HT-29 (cell line): Measurements from ENCODE around the gene HRAS. TPM values are rescaled to one million over a fixed set of nuclear protein-coding genes. Genes with fewer than 3 reads are reported as not detected.

Experiments
- DNase-seq: peaks from one replicate; pipeline ENCODE4 v3.0.0-alpha.2; 2015; ENCODE audit warnings: low spot score
- total RNA-seq: library from RNA; depleted of rRNA; stranded (reverse); fragments of >200 nt; shearing (Covaris generic); gene quantifications from 2 replicates; pipeline ENCODE4 v1.2.3, GENCODE V29; 2014

The HRAS gene
- total RNA-seq, 1 experiment from 2014 or later, result 259 TPM

- no peak for DNase-seq
Observed at GRCh38 chr11:567629-568292, 32.4 kb upstream of the HRAS start.

DNA sequence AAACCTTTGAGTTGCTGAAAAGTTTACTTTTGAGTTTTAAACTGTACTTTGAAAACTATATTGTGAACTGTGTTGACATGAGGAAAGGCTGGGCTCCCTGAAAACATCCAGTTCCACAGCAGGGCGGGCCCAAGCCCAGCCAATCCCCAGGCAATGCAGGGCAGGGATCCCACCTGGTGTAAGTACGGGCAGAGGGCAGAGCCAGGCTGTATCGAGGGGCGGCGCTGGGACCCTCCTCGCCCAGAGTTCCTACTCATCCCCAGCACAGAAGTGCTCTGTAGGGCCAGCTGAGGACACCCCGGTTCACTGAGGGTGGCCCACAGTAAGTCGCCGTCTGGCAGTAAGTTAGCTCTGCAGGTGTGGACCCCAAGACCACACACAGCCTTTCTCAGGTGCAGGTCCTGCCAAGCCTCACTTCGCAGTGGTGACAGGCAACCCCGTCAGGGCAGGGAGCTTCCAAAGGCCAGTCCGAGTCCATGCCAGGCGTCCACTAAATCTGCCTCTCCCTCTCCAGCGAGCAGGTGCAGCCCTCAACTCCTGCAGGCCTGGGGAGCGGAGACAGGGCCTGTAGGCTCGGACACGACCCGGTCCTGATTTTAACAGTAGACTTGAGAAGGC is 31.7 kb upstream of the HRAS start:
- no peak for DNase-seq

DNA sequence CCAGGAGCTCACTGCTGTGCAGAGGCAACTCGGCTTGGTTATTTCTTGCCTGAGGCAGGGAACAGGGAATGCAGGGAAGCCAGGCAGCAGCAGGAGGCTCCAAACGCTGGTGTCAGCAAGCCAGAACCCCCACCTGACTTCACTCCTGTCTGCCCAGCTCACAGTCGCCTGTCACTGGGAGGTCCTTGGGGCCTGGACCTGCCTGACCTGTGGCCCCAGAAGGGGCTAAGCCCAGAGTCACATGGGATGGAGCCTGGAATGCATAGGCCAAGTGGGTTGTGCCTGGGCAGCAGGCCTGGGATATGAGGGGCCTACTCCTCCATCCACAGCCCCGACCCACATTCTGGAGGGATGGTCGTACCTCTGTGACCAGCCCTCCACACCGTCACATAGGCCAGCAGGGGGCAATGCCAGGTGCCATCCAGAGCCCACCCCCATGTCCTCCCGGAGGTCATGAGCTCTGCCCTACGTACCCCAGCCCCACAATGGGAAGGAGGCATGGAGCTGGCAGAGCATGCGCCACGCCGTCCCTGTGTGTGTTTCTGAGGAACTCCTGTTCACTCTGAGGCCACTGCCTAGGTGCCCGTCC is 30.6 kb upstream of the HRAS start:
- DNase-seq, result peak; percentile 54

- DNase-seq, result peak; percentile 56
Observed at GRCh38 chr11:563812-564578, 28.6 kb upstream of the HRAS start.

DNA sequence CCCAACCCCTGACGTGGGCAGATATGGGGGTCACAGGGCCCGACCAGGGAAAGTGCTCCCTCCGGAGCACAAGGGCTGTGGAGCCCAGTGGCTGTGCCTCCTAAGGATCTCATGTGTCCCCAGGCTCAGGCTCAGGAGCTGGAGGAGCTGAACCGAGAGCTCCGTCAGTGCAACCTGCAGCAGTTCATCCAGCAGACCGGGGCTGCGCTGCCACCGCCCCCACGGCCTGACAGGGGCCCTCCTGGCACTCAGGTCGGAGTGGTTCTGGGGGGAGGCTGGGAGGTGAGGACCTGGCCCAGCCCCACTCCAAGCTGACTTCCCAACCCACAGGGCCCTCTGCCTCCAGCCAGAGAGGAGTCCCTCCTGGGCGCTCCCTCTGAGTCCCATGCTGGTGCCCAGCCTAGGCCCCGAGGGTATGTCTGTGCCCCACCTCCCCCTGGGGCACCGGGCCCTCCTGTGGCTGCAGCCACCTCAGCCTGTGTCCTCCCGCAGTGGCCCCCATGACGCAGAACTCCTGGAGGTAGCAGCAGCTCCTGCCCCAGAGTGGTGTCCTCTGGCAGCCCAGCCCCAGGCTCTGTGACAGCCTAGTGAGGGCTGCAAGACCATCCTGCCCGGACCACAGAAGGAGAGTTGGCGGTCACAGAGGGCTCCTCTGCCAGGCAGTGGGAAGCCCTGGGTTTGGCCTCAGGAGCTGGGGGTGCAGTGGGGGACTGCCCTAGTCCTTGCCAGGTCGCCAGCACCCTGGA is 27.9 kb upstream of the HRAS start:
- DNase-seq, result no peak

DNA sequence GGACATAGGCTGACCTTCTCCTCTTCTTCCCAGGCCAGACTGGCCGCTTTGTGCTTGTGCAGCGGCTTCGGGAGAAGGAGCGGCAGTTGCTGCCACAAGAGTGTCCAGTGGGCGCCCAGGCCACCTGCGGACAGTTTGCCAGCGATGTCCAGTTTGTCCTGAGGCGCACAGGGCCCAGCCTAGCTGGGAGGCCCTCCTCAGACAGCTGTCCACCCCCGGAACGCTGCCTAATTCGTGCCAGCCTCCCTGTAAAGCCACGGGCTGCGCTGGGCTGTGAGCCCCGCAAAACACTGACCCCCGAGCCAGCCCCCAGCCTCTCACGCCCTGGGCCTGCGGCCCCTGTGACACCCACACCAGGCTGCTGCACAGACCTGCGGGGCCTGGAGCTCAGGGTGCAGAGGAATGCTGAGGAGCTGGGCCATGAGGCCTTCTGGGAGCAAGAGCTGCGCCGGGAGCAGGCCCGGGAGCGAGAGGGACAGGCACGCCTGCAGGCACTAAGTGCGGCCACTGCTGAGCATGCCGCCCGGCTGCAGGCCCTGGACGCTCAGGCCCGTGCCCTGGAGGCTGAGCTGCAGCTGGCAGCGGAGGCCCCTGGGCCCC is 26.8 kb upstream of the HRAS start:
- no peak for DNase-seq

- DNase-seq, result peak; percentile 98
Observed at GRCh38 chr11:561148-562003, 26.0 kb upstream of the HRAS start.

DNA sequence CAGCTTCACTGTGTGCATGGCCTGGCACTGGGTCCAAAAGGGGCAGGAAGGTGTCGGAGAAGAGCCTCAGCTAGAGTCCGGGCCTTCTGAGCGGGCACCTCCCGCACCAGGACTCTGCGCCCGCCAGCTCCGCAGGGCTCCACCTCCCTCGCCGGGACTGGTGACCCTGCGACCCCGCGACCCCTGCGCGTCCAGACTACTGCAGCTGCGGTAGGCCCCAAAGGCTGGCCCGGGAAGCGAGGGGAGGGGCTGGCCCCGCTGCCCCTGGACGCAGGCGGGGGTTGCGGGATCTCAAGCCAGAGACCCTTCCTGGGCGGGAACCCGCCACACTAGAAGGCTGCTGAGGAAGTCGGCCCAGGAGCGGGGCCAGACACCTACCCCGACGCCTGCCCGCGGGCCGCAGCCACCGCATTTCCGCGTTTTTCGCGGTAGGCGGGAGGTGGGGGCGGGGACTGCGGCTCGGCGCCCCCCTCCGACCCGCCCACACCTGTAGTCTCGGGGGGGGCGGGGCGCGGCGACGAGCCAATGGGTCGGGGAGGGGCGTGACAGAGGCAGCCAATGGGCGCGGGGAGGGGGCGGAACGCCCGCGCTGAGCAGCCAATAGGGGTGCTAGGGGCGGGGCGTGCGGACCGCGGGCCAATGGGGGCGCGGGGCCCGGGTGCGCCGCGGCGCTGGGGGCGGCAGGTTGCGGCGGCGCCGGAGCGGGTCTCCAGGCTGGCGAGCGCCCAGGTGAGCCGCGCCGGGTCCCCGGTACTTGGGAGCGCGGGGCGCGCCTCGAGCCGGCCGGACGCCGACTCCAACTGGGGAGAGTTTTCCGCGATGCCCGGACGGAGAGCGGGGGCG is 25.1 kb upstream of the HRAS start, which contains the start of the genes LMNTD2 and RASSF7:
TSS of gene LMNTD2 (minus strand) at position 434 of the 843 bp plus-strand sequence. CDS start at position 412, 22 bp downstream.
TSS of gene RASSF7 (plus strand) at position 666 of the 843 bp plus-strand sequence. CDS start 799 bp downstream, outside the sequence.
- peak; percentile 98 for DNase-seq

GRCh38 chr11:559712-560304 is 24.4 kb upstream of the HRAS start:
- DNase-seq, result peak; percentile 52

DNA sequence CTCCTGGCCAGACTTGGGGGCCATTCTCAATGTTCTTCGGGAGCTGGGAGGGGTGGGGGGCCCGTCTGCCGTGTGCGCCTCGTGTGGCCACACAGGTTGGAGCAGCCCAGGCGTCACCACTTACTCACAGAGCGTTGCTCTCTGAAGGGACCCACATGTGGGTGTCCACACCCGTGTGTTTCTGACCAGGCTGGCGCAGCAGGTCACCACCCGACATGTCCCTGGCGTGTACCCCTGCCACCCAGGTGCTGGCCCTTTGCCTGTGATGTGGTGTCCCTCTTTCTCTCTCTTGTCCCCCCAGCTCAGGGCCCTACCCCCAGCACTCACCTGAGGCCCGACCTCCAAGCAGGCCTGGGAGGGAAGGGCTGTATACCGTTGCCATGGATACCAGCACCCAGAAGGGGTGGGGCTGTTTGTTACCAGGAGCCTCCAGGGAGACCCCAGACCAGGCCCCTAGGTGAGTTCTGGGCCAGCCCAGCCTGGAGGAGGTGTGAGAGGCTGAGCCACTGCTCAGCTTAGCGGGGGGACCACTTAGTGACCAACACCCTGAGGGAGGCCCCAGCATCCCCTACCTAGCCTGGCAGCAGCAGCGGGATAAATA is 23.7 kb upstream of the HRAS start:
- no peak for DNase-seq

DNA sequence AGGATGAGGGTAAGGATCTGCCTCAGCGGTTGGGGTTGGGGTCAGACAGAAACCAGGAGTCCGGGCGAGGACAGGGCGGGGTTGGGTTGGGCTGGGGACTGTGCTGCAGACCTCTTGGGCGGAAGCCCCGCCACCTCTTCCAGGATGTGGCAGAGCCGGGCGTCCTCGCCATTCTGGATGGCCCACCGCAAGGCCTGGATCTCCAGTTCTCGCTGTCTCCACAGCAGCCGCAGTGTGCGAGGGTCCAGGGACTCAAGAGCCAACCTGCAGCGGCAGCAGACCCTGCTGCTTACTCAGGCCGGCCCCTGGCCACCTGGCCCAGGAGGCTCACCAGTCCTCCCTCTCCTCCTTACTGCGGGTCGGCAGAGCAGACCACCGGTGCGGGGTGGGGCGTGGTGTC is 23.1 kb upstream of the HRAS start:
- no peak for DNase-seq

- no peak for DNase-seq
Observed at GRCh38 chr11:557328-558132, 22.2 kb upstream of the HRAS start.

GRCh38 chr11:556662-557256 is 21.4 kb upstream of the HRAS start:
- DNase-seq, result no peak

DNA sequence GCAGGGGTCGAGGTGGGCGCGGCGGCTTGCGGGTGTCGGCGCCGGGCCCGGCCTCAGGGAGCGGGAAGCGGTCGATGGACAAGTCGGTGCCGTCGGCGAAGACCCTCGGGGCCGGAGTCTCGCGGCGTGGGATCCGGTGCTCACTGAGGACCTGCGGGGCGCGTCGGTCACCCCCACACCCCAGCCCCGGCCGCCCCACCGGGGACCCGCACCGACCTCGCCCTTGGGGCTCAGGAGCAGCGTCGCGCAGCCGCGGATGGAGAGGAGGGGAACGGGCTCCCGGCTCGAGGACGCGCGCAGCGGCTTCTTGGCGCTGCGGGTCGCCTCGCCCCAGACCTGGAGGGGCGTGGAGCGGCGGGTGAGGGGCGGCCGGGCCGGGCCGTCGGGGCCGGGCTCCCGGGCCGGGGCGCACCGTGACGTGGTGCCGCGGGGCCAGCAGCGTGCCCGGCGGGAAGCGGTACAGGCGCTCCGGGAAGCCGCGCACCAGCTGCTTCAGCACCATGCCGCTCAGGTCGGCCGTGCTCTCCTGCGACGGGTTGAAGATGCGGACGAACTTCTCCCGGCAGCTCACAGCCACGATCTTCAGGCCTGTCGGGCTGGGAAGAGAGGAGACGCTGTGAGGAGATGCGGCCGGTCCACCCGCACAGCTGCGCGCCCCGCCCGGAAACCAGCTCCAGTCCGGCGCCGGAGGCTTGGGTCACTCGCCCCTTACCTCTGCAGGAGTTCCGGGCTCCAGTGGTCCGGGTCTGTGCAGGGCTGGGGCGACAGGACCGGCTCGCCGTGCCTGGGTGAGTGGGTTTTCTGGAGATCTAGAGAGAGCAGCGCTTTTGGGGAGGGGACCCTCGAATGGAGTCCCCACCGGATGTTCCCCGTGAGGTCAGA is 20.6 kb upstream of the HRAS start:
- DNase-seq, result peak; percentile 61

DNA sequence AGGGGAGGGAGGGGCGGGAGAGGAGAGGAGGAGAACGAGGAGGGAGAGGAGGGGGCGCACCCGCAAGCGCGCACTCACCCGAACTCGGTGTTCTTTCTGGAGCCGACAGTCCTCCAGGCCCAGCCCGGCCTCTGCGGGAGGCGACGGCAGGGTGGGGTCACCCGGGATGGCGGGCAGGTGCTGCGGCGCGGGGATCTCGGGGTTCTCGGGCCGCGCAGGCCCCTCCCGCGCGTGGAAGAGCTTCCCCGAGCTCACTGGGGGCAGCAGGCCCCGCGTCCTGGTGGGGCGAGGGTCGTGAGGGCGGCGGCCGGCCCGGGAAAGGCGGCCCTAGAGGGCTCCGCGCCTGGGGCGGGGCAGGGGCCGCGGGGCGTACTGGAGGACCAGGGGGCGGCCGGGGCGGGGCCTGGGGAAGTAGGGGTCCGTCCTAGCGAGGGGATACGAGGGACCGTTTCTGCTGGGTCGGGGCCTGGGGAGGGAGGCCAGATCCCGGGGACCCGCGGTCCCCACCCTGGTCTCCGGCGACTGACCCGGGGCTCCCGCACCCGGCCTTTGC is 19.9 kb upstream of the HRAS start:
- DNase-seq, result no peak
